HG03571 (cell line): ENCODE measurements around the gene MED29.

Source experiments
- ATAC-seq: cut with Tn5 transposase; IDR thresholded peaks from one replicate; pipeline ENCODE4 v1.9.1; 2021; ENCODE audit not compliant: unreplicated experiment

MED29 gene

GRCh38 chr19:39410017-39410830 lies 19.0 kb downstream of the MED29 start:
- ATAC-seq: no peak

GRCh38 chr19:39410831-39411080 lies 19.6 kb downstream of the MED29 start:
- ATAC-seq: no peak

- ATAC-seq: no peak
These were observed 20.1 kb downstream of the MED29 start for GRCh38 chr19:39411081-39411831.

GRCh38 chr19:39411832-39412099 lies 20.6 kb downstream of the MED29 start:
- ATAC-seq: peak; percentile 19

- ATAC-seq: peak; percentile 48
These were observed 21.1 kb downstream of the MED29 start, which contains the start of gene PLEKHG2 for GRCh38 chr19:39412100-39412866. PLEKHG2 (plus strand) TSS chr19:39412669; CDS start chr19:39414087, 1,418 bp downstream.

GRCh38 chr19:39412867-39413271 lies 21.7 kb downstream of the MED29 start:
- no peak for ATAC-seq

- ATAC-seq: no peak
These were observed 22.2 kb downstream of the MED29 start for GRCh38 chr19:39413272-39413910.

GRCh38 chr19:39413911-39414608 lies 22.9 kb downstream of the MED29 start:
- ATAC-seq: no peak

- no peak for ATAC-seq
These were observed 24.2 kb downstream of the MED29 start for GRCh38 chr19:39415111-39416046.

GRCh38 chr19:39416152-39417120 lies 25.3 kb downstream of the MED29 start:
- no peak for ATAC-seq

GRCh38 chr19:39417463-39418181 lies 26.4 kb downstream of the MED29 start:
- ATAC-seq: no peak

GRCh38 chr19:39419003-39419402 lies 27.8 kb downstream of the MED29 start:
- ATAC-seq: no peak

- ATAC-seq: no peak
These were observed 29.6 kb downstream of the MED29 start for GRCh38 chr19:39420769-39421168.

GRCh38 chr19:39422020-39422419 lies 30.8 kb downstream of the MED29 start:
- ATAC-seq: no peak

- no peak for ATAC-seq
These were observed 32.3 kb downstream of the MED29 start for GRCh38 chr19:39423258-39424086.

- ATAC-seq: no peak
These were observed 33.8 kb downstream of the MED29 start for GRCh38 chr19:39424934-39425333.

GRCh38 chr19:39425744-39426143 lies 34.6 kb downstream of the MED29 start:
- no peak for ATAC-seq
